NOMO-1 (cell line): Measurements from ENCODE around the gene ME1.
A peak's percentile ranks its signal among the peaks of the same experiment; 100 is the strongest.
"Not testable (repeated sequence)": the region's sequence is repeated elsewhere in the genome, so short reads cannot be mapped to it uniquely, and the experiment has no call there.

Experiments
- DNase-seq, 2 experiments: peaks; one replicate each; lab custom pipeline; 2025; ENCODE audit not compliant: unreplicated experiment in 2 of 2; lab: John Stamatoyannopoulos, UW

Gene ME1

GRCh38 chr6:83359638-83360037 lies 71.2 kb downstream of the ME1 start:
- DNase-seq: no peak

DNA sequence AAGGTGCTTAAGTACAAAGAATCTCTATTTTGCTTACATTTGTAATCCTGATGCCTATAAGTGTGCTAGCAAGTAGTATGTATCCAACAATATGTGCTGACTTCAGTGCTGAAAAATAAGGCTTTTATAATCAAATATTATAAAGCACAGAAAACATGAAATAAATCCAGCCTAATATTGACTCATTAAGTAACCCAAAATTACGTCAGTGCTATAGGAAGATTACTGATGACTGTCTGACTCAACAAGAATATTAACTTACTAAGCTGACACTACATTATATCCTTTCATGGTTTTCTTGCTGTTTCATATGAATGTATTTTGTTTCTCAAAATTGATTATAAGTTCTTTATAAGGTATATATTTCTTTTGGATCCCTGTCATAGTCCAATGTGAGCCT lies 76.1 kb downstream of the ME1 start:
- no peak for DNase-seq

- no peak for DNase-seq
Observed at GRCh38 chr6:83352424-83353061, 78.3 kb downstream of the ME1 start.

DNA sequence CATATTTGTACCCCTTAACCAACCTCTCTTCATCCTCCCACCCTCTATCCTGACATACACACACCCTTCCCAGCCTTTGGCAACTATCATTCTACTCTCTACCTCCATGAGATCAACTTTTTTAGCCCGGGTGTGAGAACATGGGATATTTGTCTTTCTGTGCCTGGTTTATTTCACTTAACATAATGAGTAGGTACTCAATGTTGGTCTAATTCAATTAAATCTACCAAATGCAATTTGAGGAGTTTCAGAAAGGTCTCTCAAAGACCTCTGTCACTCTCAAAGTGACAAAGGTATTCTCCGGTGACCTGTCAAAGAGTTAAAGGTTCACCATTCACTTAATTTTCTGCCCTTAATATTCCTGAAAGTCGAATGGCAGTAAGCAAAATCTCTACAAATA lies 87.7 kb downstream of the ME1 start:
- DNase-seq: no peak

GRCh38 chr6:83341765-83342164 lies 89.1 kb downstream of the ME1 start:
- DNase-seq: no peak

- not testable (repeated sequence) for DNase-seq
Observed at GRCh38 chr6:83333916-83334315, 96.9 kb downstream of the ME1 start.

- DNase-seq: no peak
Observed at GRCh38 chr6:83333500-83333899, 97.4 kb downstream of the ME1 start.

- no peak for DNase-seq
Observed at GRCh38 chr6:83314693-83315092, 116.2 kb downstream of the ME1 start.

DNA sequence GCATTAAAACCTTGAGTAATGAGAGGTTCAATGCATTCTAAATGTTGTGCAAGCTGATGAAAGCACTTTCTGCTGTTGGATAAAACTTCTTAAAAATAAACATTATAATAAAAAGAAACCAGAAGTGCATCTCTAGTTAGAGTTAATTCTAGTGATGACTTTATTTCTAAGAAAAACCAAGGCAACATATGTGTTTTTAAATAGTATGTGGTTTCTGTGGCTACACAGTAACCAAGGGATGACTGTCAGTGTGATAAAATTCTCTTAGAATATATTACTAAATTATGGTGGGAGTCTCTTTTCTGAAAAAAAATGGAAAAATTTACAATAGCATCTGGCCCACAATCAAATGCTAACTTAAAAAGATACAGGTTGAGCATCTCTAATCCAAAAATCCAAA lies 117.0 kb downstream of the ME1 start:
- peak in 1 of 2 experiments; percentile 47 for DNase-seq

DNA sequence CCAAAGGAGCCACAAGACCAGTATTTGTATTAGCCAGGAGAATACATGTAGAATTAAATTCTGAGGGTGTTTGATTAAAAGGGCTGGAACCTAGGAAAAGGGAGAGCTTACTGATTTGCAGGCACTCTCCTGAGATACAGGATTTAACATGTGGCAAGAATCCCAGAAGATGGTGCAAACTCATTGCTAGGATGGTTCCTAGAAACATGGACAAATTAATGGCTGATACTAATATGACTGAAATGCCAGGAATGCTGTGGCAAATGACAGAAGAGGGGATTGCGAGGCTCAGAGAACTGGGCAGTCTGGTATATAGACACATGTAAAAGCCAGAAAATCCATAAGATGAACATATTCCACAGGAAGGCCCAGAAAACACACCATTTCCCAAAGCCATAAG lies 119.6 kb downstream of the ME1 start:
- DNase-seq: no peak

DNA sequence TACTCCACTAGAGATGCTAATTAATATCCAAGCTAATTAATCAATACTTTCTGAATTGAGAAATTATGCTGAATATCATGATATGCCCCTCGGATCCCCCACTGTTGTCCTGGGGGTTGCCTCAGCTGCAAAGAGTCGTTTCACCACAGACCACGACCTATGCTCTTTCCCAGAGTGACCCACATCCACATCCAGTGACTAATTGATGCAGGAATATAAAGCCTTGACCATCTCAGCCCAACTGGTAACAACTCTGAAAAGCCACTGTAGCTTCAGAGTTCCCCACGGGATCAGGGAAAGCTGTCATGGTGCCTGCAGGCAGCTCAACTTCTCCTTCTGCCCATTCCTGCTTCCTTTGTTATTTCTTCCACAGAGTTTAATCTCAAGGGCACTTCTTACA lies 120.8 kb downstream of the ME1 start:
- DNase-seq: no peak

GRCh38 chr6:83309344-83309743 lies 121.5 kb downstream of the ME1 start:
- no peak for DNase-seq

DNA sequence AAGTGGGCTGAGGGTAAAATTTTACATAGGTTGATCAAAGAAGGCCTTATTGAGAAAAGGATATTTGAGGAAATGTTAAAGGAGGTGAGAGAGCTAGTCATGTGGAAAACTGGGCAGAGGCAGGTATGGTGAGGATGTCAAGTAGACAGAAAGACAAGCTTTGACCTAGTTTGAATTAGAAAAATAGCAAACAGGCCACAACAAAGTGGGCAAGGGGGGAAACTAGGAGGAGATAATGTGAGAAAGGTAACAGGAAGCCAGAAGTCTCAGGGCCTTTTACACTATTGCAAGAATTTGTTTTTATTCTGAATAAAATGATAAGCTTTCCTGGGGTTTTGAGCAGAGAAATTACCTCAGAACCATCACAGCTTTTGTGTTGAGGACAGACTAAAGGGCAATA lies 122.0 kb downstream of the ME1 start:
- DNase-seq: no peak

DNA sequence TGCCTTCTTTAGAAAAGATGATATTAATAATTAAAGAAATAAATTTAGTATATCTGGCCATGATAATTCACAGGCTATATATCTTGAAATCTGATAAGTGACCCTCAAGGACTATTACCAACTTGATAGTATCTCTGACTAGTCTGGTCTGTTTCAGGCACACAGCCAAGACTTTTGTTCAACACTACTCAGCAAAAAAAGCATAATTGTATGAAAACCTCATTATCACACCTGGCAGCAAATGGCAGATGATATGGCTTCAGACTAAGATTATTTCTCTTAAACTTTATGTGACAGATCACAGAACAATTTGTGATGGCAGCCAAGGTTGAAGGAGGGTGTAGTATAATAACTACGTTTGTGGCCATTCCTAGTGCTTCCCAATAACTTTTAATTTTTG lies 123.0 kb downstream of the ME1 start:
- DNase-seq: no peak

GRCh38 chr6:83303426-83303825 lies 127.4 kb downstream of the ME1 start:
- no peak for DNase-seq

DNA sequence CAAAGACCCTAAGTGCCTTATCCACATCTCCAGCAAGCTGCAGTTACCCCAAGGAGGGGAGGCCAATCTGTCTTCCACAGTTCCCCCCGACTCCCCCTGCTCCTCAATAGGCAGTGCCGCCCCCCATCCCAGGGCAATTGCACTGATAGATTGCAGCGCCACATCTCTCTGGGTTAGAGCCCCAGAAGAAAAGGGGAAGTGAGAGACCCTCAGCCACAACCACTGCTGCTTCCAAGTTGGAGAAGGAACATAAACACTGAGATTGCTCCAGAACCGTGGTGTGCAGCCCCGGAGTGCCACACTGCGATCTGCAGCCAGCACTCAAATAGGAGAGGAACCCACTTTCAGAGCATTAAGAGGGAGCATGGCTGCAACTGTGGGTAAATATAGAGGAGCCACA lies 136.2 kb downstream of the ME1 start:
- peak; percentile 14 to 24 for DNase-seq

DNA sequence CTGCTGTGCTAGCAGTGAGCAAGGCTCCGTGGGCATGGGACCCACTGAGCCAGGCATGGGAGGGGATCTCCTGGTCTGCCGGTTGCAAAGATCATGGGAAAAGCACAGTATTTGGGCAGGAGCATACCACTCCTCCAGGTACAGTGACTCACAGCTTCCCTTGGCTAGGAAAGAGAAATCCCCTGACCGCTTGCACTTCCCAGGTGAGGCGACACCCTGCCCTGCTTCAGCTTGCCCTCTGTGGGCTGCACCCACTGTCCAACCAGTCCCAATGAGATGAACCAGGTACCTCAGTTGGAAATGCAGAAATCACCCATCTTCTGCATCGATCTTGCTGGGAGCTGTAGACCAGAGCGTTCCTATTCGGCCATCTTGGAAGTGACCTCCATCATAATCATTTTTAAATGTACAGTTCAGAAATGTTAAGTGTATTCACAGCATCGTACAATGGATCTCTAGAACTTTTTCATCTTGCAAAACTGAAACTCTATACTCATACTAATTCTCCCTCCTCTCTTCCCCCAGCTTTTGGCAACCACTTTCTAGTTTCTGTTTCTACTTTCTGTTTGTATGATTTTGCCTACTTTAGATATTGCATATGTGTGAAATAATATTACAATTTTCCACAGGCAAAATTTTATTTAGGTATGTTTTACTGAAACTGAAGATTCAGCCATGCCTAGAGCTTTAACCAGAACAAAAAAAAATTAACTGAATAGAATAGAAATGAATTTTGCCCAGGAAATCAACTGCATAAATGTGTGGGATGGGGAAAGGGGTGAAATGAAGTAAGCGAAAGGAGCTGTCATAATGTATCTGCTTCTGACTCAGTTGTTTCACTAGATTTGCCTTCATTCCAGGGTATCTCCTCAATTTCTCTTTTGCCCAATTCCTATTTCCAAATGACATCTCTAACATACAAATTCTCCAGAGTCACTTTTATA lies 137.7 kb downstream of the ME1 start:
- DNase-seq: no peak

DNA sequence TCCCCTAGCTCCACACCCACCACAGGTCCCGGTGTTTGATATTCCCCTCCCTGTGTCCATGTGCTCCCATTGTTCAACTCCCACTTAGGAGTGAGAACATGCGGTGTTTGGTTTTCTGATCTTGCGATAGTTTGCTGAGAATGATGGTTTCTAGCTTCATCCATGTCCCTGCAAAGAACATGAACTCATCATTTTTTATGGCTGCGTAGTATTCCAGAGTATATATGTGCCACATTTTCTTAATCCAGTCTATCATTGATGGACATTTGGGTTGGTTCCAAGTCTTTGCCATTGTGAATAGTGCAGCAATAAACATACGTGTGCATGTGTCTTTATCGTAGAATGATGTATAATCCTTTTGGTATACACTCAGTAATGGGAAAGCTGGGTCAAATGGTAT lies 143.6 kb downstream of the ME1 start:
- DNase-seq: not testable (repeated sequence)

DNA sequence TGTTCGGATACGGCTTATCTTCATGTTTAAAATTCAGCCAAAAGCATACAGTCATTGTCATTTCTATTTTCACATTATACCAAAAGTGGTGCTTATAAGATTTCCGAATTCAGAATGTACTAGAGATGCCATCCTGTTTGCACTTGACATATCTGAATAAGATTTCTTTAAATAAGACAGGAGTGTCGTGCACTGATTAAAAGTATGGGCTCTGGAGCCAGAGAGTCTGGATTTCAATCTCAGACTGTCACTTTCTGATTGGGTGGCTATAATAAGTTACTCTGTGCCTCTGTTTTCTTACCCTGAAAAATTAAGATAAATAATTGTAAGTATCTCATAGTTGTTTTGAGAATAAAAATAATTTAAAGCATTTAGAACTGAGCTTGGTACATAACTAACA lies 144.9 kb downstream of the ME1 start:
- no peak for DNase-seq

DNA sequence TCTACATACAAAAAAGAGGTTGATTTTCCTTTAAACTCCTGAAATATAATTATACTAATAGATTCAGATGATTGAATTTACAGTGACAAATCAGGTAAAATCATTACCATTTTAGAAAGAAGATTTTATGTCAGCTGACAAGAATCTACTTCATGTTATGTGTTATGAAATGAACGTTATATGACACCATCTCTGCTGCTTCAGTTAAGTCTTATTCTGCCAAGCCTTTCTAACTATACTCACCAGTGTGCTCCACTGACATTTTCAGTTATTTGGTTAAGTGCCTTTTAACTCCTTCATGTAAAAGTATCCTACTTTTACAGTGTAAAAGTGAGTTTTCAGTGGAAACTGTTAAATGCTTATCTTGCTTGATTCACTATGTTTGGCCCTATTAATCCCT lies 157.3 kb downstream of the ME1 start:
- DNase-seq: no peak

DNA sequence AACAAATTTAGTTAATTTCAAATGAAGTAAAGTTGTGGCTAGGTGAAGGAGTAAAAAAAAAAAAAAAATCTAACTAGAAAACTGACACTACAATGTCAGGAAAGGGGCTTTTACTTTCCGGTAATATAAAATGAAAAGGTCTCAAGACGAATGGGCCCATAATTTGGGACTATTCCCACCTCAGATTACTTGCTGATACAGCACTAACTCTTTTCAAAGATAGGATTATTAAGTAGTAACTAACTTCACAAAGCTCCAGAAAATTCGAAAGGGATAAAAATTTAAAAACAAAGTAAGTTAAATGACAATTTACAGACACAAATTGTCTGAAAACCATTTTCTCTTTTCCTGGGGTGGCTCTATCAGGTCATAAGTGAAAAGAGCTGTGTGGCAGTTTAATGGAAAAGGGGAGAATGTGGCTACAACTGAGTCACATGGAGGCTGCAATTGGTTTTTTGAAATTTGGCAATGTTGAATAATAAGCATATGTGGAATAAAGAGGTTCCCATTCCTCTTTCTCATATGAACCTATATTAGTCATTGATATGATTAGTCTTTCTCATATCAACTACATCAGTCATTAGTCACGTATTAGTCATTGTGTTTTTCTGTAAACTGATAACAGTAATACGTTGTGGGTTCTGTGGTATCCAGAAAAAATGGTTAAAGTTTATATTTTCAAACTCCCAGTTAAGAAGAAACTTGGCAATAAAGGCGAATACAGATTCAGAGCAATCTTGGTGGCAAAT lies 159.7 kb downstream of the ME1 start:
- no peak for DNase-seq

- no peak for DNase-seq
Observed at GRCh38 chr6:83265384-83265783, 165.5 kb downstream of the ME1 start.
